HL-60 (cell line): Measurements from ENCODE around the gene CCSER1.
"Not testable (repeated sequence)": the region's sequence is repeated elsewhere in the genome, so short reads cannot be mapped to it uniquely, and the experiment has no call there.

Source experiments
- DNase-seq, 2 experiments: peaks; one replicate each; pipeline ENCODE4 v3.0.0-alpha.2; 2010 to 2020; ENCODE audit warnings: low read depth in 1 of 2, low spot score in 1 of 2
- H3K27ac ChIP-seq: fragments of 250-450 bp; sonication (Bioruptor Pico); replicated peaks from 2 replicates; pipeline ENCODE4 v1.5.1; 2020; ENCODE audit warnings: mild to moderate bottlenecking, moderate library complexity
- H3K27me3 ChIP-seq: fragments of 250-450 bp; sonication (Bioruptor Pico); 2 replicates; pipeline ENCODE4 v1.5.1; 2021; ENCODE audit warnings: mild to moderate bottlenecking, moderate library complexity; ENCODE audit not compliant: insufficient read depth, poor library complexity, severe bottlenecking
- H3K4me3 ChIP-seq: replicated peaks from 2 replicates; pipeline ENCODE4 v1.5.1; 2011; ENCODE audit warnings: mild to moderate bottlenecking, control low read depth, low read length; ENCODE audit not compliant: insufficient read depth
- GABPA ChIP-seq: IDR thresholded peaks from 2 replicates; pipeline ENCODE4 v1.6.1; 2012; ENCODE audit warnings: low read depth
- POLR2AphosphoS5 ChIP-seq: IDR thresholded peaks from 2 replicates; pipeline ENCODE4 v1.6.1; 2012; ENCODE audit warnings: low read depth
- REST ChIP-seq: IDR thresholded peaks from 2 replicates; pipeline ENCODE4 v1.6.1; 2012; ENCODE audit warnings: low read depth; ENCODE audit not compliant: insufficient replicate concordance
- SPI1 ChIP-seq: IDR thresholded peaks from 2 replicates; pipeline ENCODE4 v1.6.1; 2012; ENCODE audit warnings: low read depth, mild to moderate bottlenecking, borderline replicate concordance
- TF ChIP-seq, protein P1 (sequence below): IDR thresholded peaks from one replicate; pipeline ENCODE4 v1.5.1; 2011; ENCODE audit warnings: low read length, control low read depth, inconsistent platforms; ENCODE audit not compliant: insufficient read depth

Gene CCSER1

GRCh38 chr4:91171217-91171616 is 1044.0 kb downstream of the CCSER1 start:
- DNase-seq = no peak
- Histone ChIP-seq H3K4me3 (no peak overlapping the region), H3K27ac (no peak overlapping the region), H3K27me3 (no peaks in the 10 kb centered on the region)
- TF ChIP-seq POLR2AphosphoS5 (no peak), SPI1 (no peak), REST (no peak), GABPA (no peak)
- TF ChIP-seq, protein P1, sequence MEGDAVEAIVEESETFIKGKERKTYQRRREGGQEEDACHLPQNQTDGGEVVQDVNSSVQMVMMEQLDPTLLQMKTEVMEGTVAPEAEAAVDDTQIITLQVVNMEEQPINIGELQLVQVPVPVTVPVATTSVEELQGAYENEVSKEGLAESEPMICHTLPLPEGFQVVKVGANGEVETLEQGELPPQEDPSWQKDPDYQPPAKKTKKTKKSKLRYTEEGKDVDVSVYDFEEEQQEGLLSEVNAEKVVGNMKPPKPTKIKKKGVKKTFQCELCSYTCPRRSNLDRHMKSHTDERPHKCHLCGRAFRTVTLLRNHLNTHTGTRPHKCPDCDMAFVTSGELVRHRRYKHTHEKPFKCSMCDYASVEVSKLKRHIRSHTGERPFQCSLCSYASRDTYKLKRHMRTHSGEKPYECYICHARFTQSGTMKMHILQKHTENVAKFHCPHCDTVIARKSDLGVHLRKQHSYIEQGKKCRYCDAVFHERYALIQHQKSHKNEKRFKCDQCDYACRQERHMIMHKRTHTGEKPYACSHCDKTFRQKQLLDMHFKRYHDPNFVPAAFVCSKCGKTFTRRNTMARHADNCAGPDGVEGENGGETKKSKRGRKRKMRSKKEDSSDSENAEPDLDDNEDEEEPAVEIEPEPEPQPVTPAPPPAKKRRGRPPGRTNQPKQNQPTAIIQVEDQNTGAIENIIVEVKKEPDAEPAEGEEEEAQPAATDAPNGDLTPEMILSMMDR = no peak

- not testable (repeated sequence) for DNase-seq, H3K27ac ChIP-seq, H3K27me3 ChIP-seq, H3K4me3 ChIP-seq
Observed at GRCh38 chr4:91185061-91185460, 1057.9 kb downstream of the CCSER1 start.

DNA sequence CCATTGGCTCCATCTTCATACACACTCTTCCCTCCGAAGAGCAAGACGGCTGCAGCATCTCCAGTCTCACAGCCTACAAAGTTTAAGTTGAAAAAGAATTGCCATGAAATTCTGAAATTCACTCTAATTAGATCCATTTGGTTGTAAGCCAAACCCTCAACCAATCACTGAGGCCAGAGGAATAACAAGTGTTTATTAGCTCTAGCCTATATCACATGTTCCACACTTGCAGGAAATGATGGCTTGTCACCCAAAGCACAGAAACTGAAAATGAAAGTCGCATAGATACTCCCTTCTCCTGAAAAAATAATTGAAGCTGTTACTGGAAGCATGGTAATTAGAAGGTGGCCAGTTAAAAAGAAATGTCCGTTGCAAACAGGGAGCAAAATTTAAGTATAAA is 1071.8 kb downstream of the CCSER1 start:
- H3K27ac ChIP-seq = no peak overlapping the region
- no peak overlapping the region for H3K4me3 ChIP-seq
- H3K27me3 ChIP-seq = no peaks in the 10 kb centered on the region
- TF ChIP-seq SPI1 (no peak), POLR2AphosphoS5 (no peak), GABPA (no peak), REST (no peak)
- TF ChIP-seq, protein P1 = no peak
- DNase-seq = no peak

- Histone ChIP-seq H3K27me3 (no peaks in the 10 kb centered on the region), H3K4me3 (no peak overlapping the region), H3K27ac (no peak overlapping the region)
- no peak for DNase-seq
- no peak for TF ChIP-seq POLR2AphosphoS5
- no peak for TF ChIP-seq SPI1
- TF ChIP-seq GABPA = no peak
- no peak for TF ChIP-seq REST
Observed at GRCh38 chr4:91207535-91207934, 1080.3 kb downstream of the CCSER1 start.
